Panc1 (cell line): ENCODE results near the gene NDUFAF7. TPM values are rescaled to one million over a fixed set of nuclear protein-coding genes. Genes with fewer than 3 reads are reported as not detected.

Experiments used
- ATAC-seq: fragments of 200-7000 bp; cut with Tn5 transposase; 2 replicates; pipeline ENCODE4 v1.9.1; 2020; ENCODE audit warnings: mild to moderate bottlenecking, moderate library complexity
- BruUV-seq: library from RNA; stranded (reverse); fragments of 400-500 nt; replicated peaks from 2 replicates; lab custom pipeline; 2021; lab: Mats Ljungman, UMichigan
- CTCF ChIA-PET: fragments of 300-600 bp; sonication (Branson Sonifier 250); formaldehyde crosslinking; loops from one replicate; lab custom pipeline; 2022; ENCODE audit warnings: antibody characterized with exemption; lab: Charles Lee
- POLR2A ChIA-PET: fragments of 300-600 bp; sonication (Branson Sonifier 250); formaldehyde crosslinking; loops from one replicate; lab custom pipeline; 2022; ENCODE audit warnings: antibody characterized with exemption; lab: Charles Lee
- DNase-seq: peaks from one replicate; pipeline ENCODE4 v3.0.0-alpha.2; 2010; ENCODE audit warnings: low read depth, low spot score
- H3K27ac ChIP-seq: 2 replicates; pipeline ENCODE4 v1.5.1; 2011; ENCODE audit warnings: mild to moderate bottlenecking, low read length, inconsistent platforms
- H3K27me3 ChIP-seq: fragments of 200-500 bp; sonication (Bioruptor generic); 2 replicates; pipeline ENCODE4 v1.6.0; 2014; ENCODE audit warnings: low read length, inconsistent platforms; ENCODE audit not compliant: control insufficient read depth, insufficient read depth
- H3K36me3 ChIP-seq: fragments of 200-500 bp; sonication (Bioruptor generic); 2 replicates; pipeline ENCODE4 v1.5.1; 2014; ENCODE audit warnings: inconsistent platforms, mild to moderate bottlenecking, low read length, moderate library complexity; ENCODE audit not compliant: control insufficient read depth, insufficient read depth
- H3K4me1 ChIP-seq: 2 replicates; pipeline ENCODE4 v1.5.1; 2011; ENCODE audit warnings: inconsistent platforms, mild to moderate bottlenecking, low read length, moderate library complexity; ENCODE audit not compliant: control insufficient read depth, insufficient read depth
- H3K4me3 ChIP-seq, 2 experiments: 2 replicates each; pipeline ENCODE4 v1.5.1; 2011 to 2012; ENCODE audit warnings: low read depth in 2 of 2, low read length in 2 of 2, mild to moderate bottlenecking in 2 of 2, inconsistent platforms in 1 of 2, moderate library complexity in 1 of 2
- H3K9me3 ChIP-seq: fragments of 200-500 bp; sonication (Bioruptor generic); 2 replicates; pipeline ENCODE4 v1.5.1; 2014; ENCODE audit warnings: low read depth, mild to moderate bottlenecking, inconsistent platforms, low read length, moderate library complexity; ENCODE audit not compliant: control insufficient read depth, insufficient read depth
- CTCF ChIP-seq: fragments of 450-650 bp; IDR thresholded peaks from 2 replicates; pipeline ENCODE4 v1.5.1; 2017; ENCODE audit warnings: mild to moderate bottlenecking
- POLR2AphosphoS5 ChIP-seq: IDR thresholded peaks from 2 replicates; pipeline ENCODE4 v1.6.1; 2012; ENCODE audit warnings: mild to moderate bottlenecking, low read depth, low read length, moderate library complexity
- REST ChIP-seq, 2 experiments: IDR thresholded peaks; 2 replicates each; pipeline ENCODE4 v1.6.1; 2011 to 2012; ENCODE audit warnings: low read depth in 2 of 2, control low read depth in 1 of 2, low read length in 1 of 2, mild to moderate bottlenecking in 1 of 2, moderate library complexity in 1 of 2; ENCODE audit not compliant: insufficient read depth in 1 of 2
- SIN3A ChIP-seq: IDR thresholded peaks from 2 replicates; pipeline ENCODE4 v1.6.1; 2012; ENCODE audit warnings: low read depth, mild to moderate bottlenecking, low read length, moderate library complexity, borderline replicate concordance; ENCODE audit not compliant: insufficient read depth
- TCF7L2 ChIP-seq: IDR thresholded peaks from 2 replicates; pipeline ENCODE4 v1.6.1; 2011; ENCODE audit warnings: mild to moderate bottlenecking, low read depth, low read length, inconsistent platforms
- in situ Hi-C: cut with HindIII; loops from 2 replicates; pipeline ENCODE4 v1.10.0; 2016; ENCODE audit warnings: low sequenced_read_pairs, low pct_unique_long_range_greater_than_20kb
- intact Hi-C: fragments of 100-400 bp; cut with micrococcal nuclease; formaldehyde crosslinking; loops from one replicate; pipeline ENCODE4 v1.10.0; 2022; ENCODE audit not compliant: unreplicated experiment
- total RNA-seq: library from RNA; stranded (reverse); gene quantifications from one replicate; pipeline ENCODE4 v1.2.1, GENCODE V29; 2021; ENCODE audit not compliant: unreplicated experiment

The NDUFAF7 gene
- total RNA-seq, 1 experiment from 2014 or later = 17.7 TPM

GRCh38 chr2:37211939-37212338, 19.5 kb upstream of the NDUFAF7 start:
- in situ Hi-C loops = no loop called here
- no peaks in the 10 kb centered on the region for H3K4me1 ChIP-seq
- ATAC-seq (no peak), DNase-seq (no peak)
- no peak overlapping the region for H3K4me3 ChIP-seq
- CTCF ChIA-PET = no interaction called here
- POLR2A ChIA-PET = no interaction called here
- H3K27me3 ChIP-seq = no peaks in the 10 kb centered on the region
- BruUV-seq = no TSS peak
- H3K36me3 ChIP-seq = peaks cover 64% of the 10 kb centered on the region
- H3K9me3 ChIP-seq = peaks cover 6% of the 10 kb centered on the region; the same call in 1 of the 2 replicates
- no peak for TF ChIP-seq POLR2AphosphoS5
- TF ChIP-seq REST (IDR thresholded peaks at IDR 0.05; ENCODE audit: insufficient read depth in 1 of 2, low read depth in 2 of 2, low read length in 1 of 2) = no peak
- no peak for TF ChIP-seq TCF7L2
- no peak for TF ChIP-seq CTCF
- no peak overlapping the region for H3K27ac ChIP-seq
- intact Hi-C loops = no loop called here

GRCh38 chr2:37215250-37215649, 16.2 kb upstream of the NDUFAF7 start:
- Histone ChIP-seq H3K36me3 (peaks cover 65% of the 10 kb centered on the region), H3K27ac (no peak overlapping the region; the same call in 1 of the 2 replicates), H3K4me1 (no peaks in the 10 kb centered on the region), H3K27me3 (no peaks in the 10 kb centered on the region), H3K9me3 (no peaks in the 10 kb centered on the region), H3K4me3 (no peak overlapping the region)
- no TSS peak for BruUV-seq
- ChIA-PET POLR2A (no interaction called here), CTCF (no interaction called here)
- DNase-seq (no peak), ATAC-seq (no peak)
- intact Hi-C loops = no loop called here
- in situ Hi-C loops = no loop called here
- TF ChIP-seq POLR2AphosphoS5 (no peak), TCF7L2 (no peak), SIN3A (no peak), REST (IDR thresholded peaks at IDR 0.05; ENCODE audit: insufficient read depth in 1 of 2, low read depth in 2 of 2, low read length in 1 of 2) (no peak), CTCF (no peak)
